HG03280 (cell line): Measurements from ENCODE around the gene MTHFR.

Source experiments
- ATAC-seq: cut with Tn5 transposase; IDR thresholded peaks from one replicate; pipeline ENCODE4 v1.9.1; 2021; ENCODE audit warnings: mild to moderate bottlenecking, moderate library complexity; ENCODE audit not compliant: unreplicated experiment

Gene MTHFR

GRCh38 chr1:11799099-11799498 is 6.7 kb downstream of the MTHFR start:
- ATAC-seq: no peak

- ATAC-seq: no peak
Observed at GRCh38 chr1:11797525-11798216, 8.1 kb downstream of the MTHFR start.

- no peak for ATAC-seq
Observed at GRCh38 chr1:11796036-11796828, 9.5 kb downstream of the MTHFR start.

GRCh38 chr1:11795238-11795890 is 10.4 kb downstream of the MTHFR start:
- no peak for ATAC-seq

- ATAC-seq: no peak
Observed at GRCh38 chr1:11794446-11795237, 11.1 kb downstream of the MTHFR start.

GRCh38 chr1:11793819-11794218 is 11.9 kb downstream of the MTHFR start:
- ATAC-seq: no peak

- no peak for ATAC-seq
Observed at GRCh38 chr1:11792106-11792505, 13.7 kb downstream of the MTHFR start.

GRCh38 chr1:11790880-11791715 is 14.7 kb downstream of the MTHFR start:
- ATAC-seq: no peak

- no peak for ATAC-seq
Observed at GRCh38 chr1:11790101-11790879, 15.5 kb downstream of the MTHFR start.

- ATAC-seq: no peak
Observed at GRCh38 chr1:11789126-11790067, 16.4 kb downstream of the MTHFR start.

- no peak for ATAC-seq
Observed at GRCh38 chr1:11788549-11789053, 17.2 kb downstream of the MTHFR start.

GRCh38 chr1:11787804-11788436 is 17.8 kb downstream of the MTHFR start:
- ATAC-seq: no peak

GRCh38 chr1:11787251-11787803 is 18.4 kb downstream of the MTHFR start:
- no peak for ATAC-seq

- no peak for ATAC-seq
Observed at GRCh38 chr1:11786168-11786567, 19.6 kb downstream of the MTHFR start.

GRCh38 chr1:11784993-11785769 is 20.6 kb downstream of the MTHFR start:
- no peak for ATAC-seq

GRCh38 chr1:11784256-11784992 is 21.3 kb downstream of the MTHFR start:
- ATAC-seq: no peak
